Measurements from ENCODE around the gene GFER.
"Not testable (repeated sequence)": the region's sequence is repeated elsewhere in the genome, so short reads cannot be mapped to it uniquely, and the experiment has no call there.

The GFER gene

DNA sequence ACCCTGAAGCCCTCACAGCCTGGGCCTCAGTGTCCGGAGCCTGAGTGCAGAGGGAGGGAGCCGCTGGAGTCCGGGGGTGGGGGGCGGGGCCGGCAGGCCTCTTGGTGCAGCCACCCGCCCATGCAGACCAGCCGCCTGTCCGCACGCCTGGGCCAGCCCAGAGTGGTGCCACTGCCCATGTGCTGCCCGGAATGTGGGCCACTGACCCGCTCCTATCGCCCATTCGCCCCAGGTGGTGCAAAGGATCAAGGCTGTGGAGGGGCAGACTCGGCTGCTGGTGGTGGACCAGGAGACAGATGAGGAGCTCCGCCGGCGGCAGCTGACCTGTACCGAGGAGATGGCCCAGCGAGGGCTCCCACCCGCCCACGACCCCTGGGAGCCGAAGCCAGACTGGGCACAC is 45.4 kb downstream of the GFER start:
- no peak for DNase-seq

DNA sequence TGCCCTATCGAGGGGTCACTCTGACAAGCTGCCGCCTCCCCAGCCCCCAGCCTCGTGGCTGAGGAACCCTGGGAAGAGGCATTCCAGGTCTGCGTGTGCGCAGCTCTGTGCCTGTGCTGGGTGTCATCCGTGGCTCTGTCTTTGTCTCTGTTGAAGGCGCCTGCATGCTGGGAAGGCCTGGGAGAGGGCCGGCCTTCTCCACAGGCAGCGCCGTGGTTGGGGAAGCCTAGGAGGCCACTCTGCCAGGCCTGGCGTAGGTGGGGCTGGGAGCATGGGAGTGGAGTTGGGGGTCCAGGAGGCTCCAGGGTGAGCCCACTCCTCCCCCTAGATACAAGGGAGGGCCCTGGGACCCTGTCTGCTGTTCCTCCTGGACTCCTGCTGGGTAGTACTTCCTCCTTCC is 46.0 kb downstream of the GFER start:
- no peak for DNase-seq

DNA sequence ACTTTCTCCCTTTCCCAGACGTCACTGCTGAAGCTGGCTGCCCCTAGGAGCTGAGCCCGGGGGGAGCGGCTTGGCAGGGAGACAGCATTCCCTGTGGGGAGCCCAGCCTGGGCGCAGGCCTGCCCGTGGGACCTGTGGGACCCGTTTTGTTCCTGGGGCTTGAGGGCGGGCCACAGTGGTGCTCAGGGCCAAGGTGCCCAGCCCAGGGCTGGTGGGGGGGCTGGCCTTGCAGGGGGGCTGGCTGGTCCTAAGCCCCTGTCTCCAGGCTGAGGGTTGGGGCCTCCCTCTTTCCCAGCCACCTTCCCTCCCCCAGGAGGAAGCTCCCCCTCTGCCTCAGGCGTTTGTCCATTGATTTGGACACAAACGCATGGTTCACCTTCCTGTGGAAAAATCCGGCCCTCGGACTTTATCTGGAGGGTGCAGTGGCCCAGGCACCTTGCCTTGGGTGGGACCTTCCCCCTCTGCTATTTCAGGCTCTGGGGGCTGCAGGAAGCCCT is 47.1 kb downstream of the GFER start:
- DNase-seq = no peak

DNA sequence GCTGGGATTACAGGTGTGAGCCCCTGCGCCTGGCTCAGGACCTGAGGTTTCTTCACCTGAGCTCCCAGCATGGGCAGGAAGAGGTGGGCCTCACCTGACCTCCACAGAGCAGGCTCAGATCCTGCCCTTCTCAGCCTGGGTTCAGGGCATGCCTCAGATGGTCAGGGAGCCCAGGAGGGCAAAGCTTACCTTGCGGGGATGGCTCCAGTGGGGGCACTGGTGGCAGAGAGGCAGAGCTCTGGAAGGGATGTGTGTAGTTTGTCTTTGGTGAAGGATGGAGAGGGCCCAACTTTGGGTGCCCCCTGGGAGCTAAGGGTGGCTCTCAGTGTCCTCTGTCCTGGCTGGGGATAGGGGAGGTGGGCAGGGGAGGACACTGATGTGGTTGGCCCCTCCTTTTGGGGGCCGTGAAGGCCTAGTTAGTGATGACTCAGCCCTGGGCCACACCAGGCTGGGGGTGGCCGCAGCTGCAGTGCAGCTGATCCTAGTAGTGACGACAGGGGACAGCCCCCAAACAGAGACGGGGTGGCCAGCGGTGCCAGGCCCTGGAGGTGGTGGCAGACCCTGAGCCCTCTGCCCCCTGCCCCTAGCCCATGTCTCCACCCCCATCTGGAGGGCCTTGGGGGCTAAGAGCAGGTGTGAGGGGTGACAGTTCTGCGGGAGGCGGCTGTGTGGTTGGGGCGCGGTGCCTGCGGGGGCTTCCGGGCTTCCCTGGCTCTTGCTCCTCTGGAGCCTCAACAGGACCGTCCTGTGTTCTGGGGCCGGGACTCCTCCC is 48.5 kb downstream of the GFER start:
- no peak for DNase-seq

DNA sequence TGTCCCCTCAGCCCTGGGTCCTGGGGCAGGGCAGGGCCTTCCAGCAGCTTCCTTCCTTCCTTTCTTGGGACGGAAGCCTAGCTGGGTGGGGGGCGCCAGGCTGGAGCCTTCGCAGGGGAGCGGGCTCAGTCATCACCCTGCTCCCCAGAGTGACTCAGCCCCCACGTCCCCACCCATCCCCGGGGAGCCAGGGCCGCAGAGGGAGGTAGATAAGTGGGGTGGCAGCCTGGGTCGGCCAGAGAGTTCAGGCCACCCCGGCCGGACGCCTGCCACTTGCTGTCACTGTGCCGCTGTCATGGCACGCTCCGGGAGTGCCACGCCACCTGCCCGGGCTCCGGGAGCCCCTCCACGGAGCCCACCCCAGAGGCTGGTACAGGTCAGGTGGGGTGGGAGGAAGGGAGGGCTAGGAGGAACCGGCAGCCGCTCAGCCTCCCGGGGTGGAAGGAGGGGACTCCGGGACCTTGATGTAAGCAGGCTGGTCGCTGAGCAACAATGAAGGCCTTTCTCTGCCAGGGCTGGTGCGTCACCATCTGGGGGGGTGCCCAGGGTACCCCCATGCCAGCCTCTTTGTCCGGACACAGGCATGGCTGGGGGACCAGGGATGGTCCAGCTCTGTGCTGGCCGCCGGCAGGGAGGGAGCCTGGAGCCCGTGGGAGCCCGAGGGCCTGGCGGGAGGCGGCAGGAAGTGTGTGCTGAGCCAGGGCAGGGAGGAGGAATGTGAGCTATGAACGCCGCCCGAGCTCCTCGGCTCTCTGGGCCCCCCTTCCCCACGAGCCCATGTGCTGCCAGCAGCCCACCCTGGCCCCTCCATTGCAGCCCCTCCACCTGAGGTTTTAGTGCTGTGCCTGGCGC is 49.3 kb downstream of the GFER start:
- DNase-seq = no peak

- not testable (repeated sequence) for DNase-seq
Observed at GRCh38 chr16:2033909-2034695, 50.1 kb downstream of the GFER start.

- no peak for DNase-seq
Observed at GRCh38 chr16:2034696-2035430, 50.9 kb downstream of the GFER start.

GRCh38 chr16:2035431-2036199 is 51.6 kb downstream of the GFER start:
- DNase-seq = no peak

DNA sequence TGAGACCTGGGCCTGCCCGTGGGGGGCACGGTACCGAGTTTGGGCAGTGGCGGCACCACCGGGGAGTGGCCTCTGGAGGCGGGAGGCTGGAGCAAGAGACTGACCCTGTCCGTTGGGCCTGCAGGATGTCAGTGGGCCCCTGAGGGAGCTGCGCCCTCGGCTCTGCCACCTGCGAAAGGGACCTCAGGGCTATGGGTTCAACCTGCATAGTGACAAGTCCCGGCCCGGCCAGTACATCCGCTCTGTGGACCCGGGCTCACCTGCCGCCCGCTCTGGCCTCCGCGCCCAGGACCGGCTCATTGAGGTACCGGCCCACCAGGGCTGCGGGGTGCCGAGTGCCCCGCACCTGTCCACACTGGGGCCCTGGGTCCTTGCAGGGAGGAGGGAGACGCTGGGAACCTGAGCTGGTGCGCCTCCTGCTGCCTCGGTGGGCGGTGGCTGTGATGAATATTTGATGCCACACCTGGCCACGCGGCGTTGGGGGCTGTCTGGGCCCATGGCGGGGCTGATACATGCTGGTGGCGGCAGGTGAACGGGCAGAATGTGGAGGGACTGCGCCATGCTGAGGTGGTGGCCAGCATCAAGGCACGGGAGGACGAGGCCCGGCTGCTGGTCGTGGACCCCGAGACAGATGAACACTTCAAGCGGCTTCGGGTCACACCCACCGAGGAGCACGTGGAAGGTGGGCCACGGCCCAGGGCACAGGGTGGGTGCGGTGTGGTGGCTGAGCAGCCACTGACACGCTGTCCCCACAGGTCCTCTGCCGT is 52.4 kb downstream of the GFER start:
- DNase-seq = no peak

- no peak for DNase-seq
Observed at GRCh38 chr16:2037115-2037514, 53.1 kb downstream of the GFER start.

Measured in NCI-H774 (cell line).